Ovary (tissue), 9 donors: Measurements from ENCODE around the gene AP4S1. TPM values are rescaled to one million over a fixed set of nuclear protein-coding genes. Genes with fewer than 3 reads are reported as not detected.

Experiments used
- DNase-seq, 5 donors: peaks; one replicate each; pipeline ENCODE4 v3.0.0-alpha.2; 2019 to 2020
- H3K27ac ChIP-seq, 2 donors: fragments of 200-600 bp; one replicate each; pipeline versions ENCODE4 v1.5.1 to v1.8.0; 2019 to 2022
- H3K27me3 ChIP-seq: fragments of 200-600 bp; one replicate; pipeline ENCODE4 v1.8.0; 2022
- H3K36me3 ChIP-seq: fragments of 200-600 bp; sonication (generic); one replicate; pipeline ENCODE4 v1.5.1; 2019
- H3K4me1 ChIP-seq: one replicate; pipeline ENCODE4 v1.8.1; 2013; ENCODE audit warnings: mild to moderate bottlenecking, moderate library complexity; ENCODE audit not compliant: insufficient read depth
- H3K4me3 ChIP-seq: fragments of 200-600 bp; sonication (generic); one replicate; pipeline ENCODE4 v1.5.1; 2017
- H3K9me3 ChIP-seq, 2 donors: fragments of 200-600 bp in 1 of 2; sonication (generic) in 1 of 2; one replicate each; pipeline versions ENCODE4 v1.5.1 to v1.8.1; 2013 to 2019; ENCODE audit warnings: mild to moderate bottlenecking in 1 of 2, moderate library complexity in 1 of 2
- EP300 ChIP-seq: sonication (generic); formaldehyde crosslinking; IDR thresholded peaks from one replicate; pipeline ENCODE4 v1.6.1; 2017; ENCODE audit warnings: antibody characterized with exemption
- POLR2A ChIP-seq: fragments of 450-650 bp; IDR thresholded peaks from one replicate; pipeline ENCODE4 v1.6.1; 2017; ENCODE audit warnings: antibody characterized with exemption, mild to moderate bottlenecking, moderate library complexity
- WGBS, 3 donors: extraction: QIAGEN DNeasy Blood & Tissue Kit in 1 of 3; methylation state at CpG; one replicate each; pipeline versions ENCODE4 v1.1.5 to v1.1.7; 2013 to 2017; 5-methylcytosine and 5-hydroxymethylcytosine counted together
- intact Hi-C, 4 donors: fragments of 100-400 bp; cut with DNase I; formaldehyde crosslinking; loops; one replicate each; pipeline versions ENCODE4 v1.11.0 to v1.15.1; 2022 to 2023
- polyA plus RNA-seq, 2 donors: library from polyadenylated mRNA; stranded (reverse); fragments of 200-250 nt in 1 of 2; fragments of 350-450 nt in 1 of 2; fragmentation: Illumina TruSeq in 1 of 2; extraction: RNeasy Lipid Tissue Mini Kit (QIAGEN cat#74804) in 1 of 2; gene quantifications; one replicate each; pipeline ENCODE4 v1.2.3, GENCODE V29; 2013 to 2014
- total RNA-seq, 7 donors: library from RNA; depleted of rRNA in 2 of 7; stranded (reverse); fragments of >200 nt in 2 of 7; fragmentation: NEBNext Ultra II Directional in 3 of 7; extraction: Animal tissue kit (Norgen Biotek cat#: 25700) in 3 of 7; gene quantifications; one replicate each; pipeline versions ENCODE4 v1.1.0 to v1.2.4, GENCODE V29; 2016 to 2023
- TF ChIP-seq, protein P1 (sequence below), 3 donors: fragments of 450-650 bp in 2 of 3; fragments of 200-600 bp in 1 of 3; IDR thresholded peaks; one replicate each; pipeline versions ENCODE4 v1.5.1 to v1.8.0; 2016 to 2022; ENCODE audit warnings: antibody characterized with exemption in 3 of 3, mild to moderate bottlenecking in 1 of 3
- donor health status: DM: no; HTN: no; CAD: no; lungs with moderate emphysema.
- donor health status: DM: no; HTN: no; CAD: no.
- donor health status: Bipolar disorder and iron deficiency.
- donor health status: DM: yes; HTN: yes; CAD: no.
- donor health status: DM: no; HTN: no; CAD: no.
- donor health status: DM: yes; HTN: yes; CAD: no.

The AP4S1 gene
- total and polyA plus RNA-seq, 9 donors: 7.9 to 19.3 (median 12.8) TPM

DNA sequence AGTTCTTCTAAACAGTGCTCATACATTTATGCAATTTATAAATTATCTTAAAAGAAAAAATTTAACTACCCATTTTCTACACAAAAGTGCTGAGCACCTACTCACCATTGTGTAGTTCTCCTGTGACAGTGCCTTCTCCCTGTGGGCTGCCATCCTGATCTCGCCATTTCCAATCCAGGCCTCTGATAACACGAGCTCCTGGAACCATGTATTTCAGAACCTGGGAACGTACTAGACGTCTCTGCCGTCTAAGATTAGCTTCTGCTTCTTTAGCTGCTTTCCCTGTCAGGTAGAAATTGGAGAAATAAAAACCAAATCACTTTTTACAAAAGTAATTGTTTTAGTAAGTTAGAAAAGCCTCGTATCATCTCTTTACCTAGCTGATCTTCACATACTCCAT lies 107.7 kb downstream of the AP4S1 start:
- H3K27ac ChIP-seq: no peak overlapping the region
- H3K4me1 ChIP-seq: no peaks in the 10 kb centered on the region
- H3K27me3 ChIP-seq: no peaks in the 10 kb centered on the region
- WGBS, 3 donors: 91 to 94% (median 93%) methylated on average over 6 of the region's 6 CpGs
- H3K9me3 ChIP-seq: no peaks in the 10 kb centered on the region
- no peak for DNase-seq
- no peaks in the 10 kb centered on the region for H3K36me3 ChIP-seq
- no peak overlapping the region for H3K4me3 ChIP-seq
- no peak for TF ChIP-seq EP300
- TF ChIP-seq, protein P1, sequence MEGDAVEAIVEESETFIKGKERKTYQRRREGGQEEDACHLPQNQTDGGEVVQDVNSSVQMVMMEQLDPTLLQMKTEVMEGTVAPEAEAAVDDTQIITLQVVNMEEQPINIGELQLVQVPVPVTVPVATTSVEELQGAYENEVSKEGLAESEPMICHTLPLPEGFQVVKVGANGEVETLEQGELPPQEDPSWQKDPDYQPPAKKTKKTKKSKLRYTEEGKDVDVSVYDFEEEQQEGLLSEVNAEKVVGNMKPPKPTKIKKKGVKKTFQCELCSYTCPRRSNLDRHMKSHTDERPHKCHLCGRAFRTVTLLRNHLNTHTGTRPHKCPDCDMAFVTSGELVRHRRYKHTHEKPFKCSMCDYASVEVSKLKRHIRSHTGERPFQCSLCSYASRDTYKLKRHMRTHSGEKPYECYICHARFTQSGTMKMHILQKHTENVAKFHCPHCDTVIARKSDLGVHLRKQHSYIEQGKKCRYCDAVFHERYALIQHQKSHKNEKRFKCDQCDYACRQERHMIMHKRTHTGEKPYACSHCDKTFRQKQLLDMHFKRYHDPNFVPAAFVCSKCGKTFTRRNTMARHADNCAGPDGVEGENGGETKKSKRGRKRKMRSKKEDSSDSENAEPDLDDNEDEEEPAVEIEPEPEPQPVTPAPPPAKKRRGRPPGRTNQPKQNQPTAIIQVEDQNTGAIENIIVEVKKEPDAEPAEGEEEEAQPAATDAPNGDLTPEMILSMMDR (IDR thresholded peaks at IDR 0.05): no peak
- intact Hi-C loops: no loop called here

DNA sequence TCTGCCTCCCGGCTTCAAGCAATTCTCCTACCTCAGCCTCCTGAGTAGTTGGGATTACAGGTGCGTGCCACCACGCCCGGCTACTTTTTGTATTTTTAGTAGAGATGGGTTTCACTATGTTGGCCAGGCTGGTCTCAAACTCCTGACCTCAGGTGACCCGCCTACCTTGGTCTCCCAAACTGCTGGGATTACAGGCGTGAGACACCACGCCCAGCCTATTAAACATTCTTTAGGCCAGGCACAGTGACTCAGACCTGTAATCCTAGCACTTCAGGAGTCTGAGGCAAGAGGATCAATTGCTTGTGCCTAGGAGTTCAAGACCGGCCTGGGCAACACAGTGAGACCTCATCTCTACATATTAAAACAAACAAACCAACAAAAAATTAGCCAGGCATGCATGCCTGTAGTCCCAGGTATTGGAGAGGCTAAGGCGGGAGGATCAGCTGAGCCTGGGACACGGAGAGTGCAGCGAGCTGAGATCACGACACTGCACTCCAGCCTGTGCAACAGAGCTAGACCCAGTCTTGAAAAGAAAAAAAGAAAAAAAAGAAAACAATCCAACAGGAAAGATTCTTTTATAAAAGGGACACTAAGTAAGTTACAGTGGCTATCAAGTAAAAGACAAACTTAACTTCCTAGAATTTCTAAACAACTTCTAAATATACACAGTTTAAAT lies 111.9 kb downstream of the AP4S1 start:
- H3K36me3 ChIP-seq: no peaks in the 10 kb centered on the region
- WGBS, 3 donors: 90 to 96% (median 93%) methylated on average over 12 of the region's 12 CpGs
- no peak for TF ChIP-seq EP300
- TF ChIP-seq POLR2A: no peak
- TF ChIP-seq, protein P1 (IDR thresholded peaks at IDR 0.05): no peak
- no peak overlapping the region for H3K27ac ChIP-seq
- intact Hi-C loops: no loop called here
- no peaks in the 10 kb centered on the region for H3K9me3 ChIP-seq
- no peaks in the 10 kb centered on the region for H3K27me3 ChIP-seq
- DNase-seq: no peak
- no peaks in the 10 kb centered on the region for H3K4me1 ChIP-seq
- H3K4me3 ChIP-seq: no peak overlapping the region

DNA sequence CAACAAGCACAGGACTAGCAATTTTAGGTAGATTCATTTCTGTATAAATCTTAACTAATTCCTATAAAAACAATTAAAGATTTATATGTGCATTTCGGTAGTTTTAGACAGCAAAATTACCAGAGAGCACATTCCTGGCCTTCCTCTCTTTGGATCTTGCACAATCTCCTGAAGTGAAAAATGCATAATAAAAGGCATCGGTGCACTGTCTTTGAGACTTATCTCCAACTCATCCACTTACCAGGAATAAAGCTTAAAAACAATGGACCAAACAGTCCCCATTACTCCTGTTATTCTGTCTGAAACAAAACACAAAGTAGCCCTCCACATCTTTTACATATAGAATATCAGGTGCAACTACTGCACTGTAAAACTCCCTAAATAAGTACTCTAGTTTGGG lies 112.9 kb downstream of the AP4S1 start:
- H3K36me3 ChIP-seq: no peaks in the 10 kb centered on the region
- intact Hi-C loops: no loop called here
- H3K9me3 ChIP-seq: no peaks in the 10 kb centered on the region
- 7 to 22% (median 12%) methylated on average over 2 of the region's 2 CpGs for WGBS, 3 donors
- no peak for DNase-seq
- H3K27ac ChIP-seq: no peak overlapping the region
- TF ChIP-seq, protein P1 (IDR thresholded peaks at IDR 0.05): no peak
- TF ChIP-seq POLR2A (no peak), EP300 (no peak)
- H3K4me3 ChIP-seq: no peak overlapping the region
- H3K27me3 ChIP-seq: no peaks in the 10 kb centered on the region
- H3K4me1 ChIP-seq: no peaks in the 10 kb centered on the region

DNA sequence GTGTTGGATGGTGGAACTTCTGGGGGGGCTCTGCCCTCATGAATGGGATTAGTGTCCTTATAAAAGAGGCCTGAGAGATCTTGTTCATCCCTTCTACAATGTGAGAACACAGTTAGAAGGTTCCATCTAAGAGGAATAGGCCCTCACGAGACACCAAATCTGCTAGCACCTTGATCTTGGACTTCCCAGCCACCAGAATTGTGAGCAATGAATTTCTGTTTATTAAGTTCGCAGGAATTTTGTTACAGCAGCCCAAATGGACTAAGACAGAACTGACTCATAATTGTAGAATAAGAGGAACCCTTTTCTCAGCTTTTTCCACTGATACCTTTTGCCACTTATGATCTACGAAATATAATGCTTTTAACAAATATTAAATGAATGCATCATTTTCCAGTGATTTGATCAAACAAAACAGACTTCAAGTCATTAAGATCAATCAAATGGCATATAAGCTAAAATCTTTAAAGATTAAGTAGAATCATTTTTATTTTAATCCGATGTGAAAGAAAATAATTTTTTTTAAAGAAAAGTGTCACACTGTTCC lies 113.9 kb downstream of the AP4S1 start:
- intact Hi-C loops: no loop called here
- TF ChIP-seq POLR2A (no peak), EP300 (no peak)
- TF ChIP-seq, protein P1 (IDR thresholded peaks at IDR 0.05): no peak
- no peak overlapping the region for H3K4me3 ChIP-seq
- DNase-seq: no peak
- no peaks in the 10 kb centered on the region for H3K9me3 ChIP-seq
- H3K4me1 ChIP-seq: no peaks in the 10 kb centered on the region
- H3K27ac ChIP-seq: no peak overlapping the region
- H3K36me3 ChIP-seq: no peaks in the 10 kb centered on the region
- 98 to 99% (median 98%) methylated on average over 4 of the region's 4 CpGs for WGBS, 3 donors
- no peaks in the 10 kb centered on the region for H3K27me3 ChIP-seq
